ENCODE results near the gene ADAMTS2. TPM values are rescaled to one million over a fixed set of nuclear protein-coding genes. Genes with fewer than 3 reads are reported as not detected.

Gene ADAMTS2
- total and polyA plus RNA-seq, 2 of the 4 experiments (the other 2 are of a cell fraction): 19.0 to 58.8 TPM

DNA sequence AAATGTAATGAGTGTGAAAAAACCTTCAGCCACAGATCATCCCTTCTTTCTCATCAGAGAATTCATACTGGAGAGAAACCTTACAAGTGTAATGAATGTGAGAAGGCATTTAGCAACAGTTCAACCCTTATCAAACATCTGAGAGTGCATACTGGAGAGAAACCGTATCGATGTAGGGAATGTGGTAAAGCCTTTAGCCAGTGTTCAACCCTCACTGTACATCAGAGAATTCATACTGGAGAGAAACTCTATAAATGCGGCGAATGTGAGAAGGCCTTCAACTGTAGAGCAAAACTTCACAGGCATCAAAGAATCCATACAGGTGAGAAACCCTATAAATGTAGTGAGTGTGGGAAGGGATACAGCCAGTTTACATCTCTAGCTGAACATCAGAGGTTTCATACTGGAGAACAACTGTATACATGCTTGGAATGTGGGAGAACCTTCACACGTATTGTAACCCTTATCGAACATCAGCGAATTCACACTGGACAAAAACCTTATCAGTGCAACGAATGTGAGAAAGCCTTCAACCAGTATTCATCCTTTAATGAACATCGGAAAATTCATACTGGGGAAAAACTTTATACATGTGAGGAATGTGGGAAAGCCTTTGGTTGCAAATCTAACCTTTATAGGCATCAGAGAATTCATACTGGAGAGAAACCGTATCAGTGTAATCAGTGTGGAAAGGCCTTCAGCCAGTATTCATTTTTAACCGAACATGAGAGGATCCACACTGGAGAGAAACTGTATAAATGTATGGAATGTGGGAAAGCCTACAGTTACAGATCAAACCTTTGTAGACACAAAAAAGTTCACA lies 265.9 kb downstream of the ADAMTS2 start:
- intact Hi-C loops (cut with micrococcal nuclease): no loop called here
- ATAC-seq (ENCODE audit: low read depth): no peak

More for the DNA sequence above, 265.9 kb downstream of the ADAMTS2 start:
- no peak overlapping the region for H4K5ac ChIP-seq (ENCODE audit: low read depth, low read length)
- no peak overlapping the region for H3K27ac ChIP-seq (ENCODE audit: insufficient read depth, low read length)
- no peak overlapping the region for H4K91ac ChIP-seq (ENCODE audit: insufficient read depth, low read depth, low read length)
- 100% methylated on average over 1 of the region's 11 CpGs; no CpG with 5 or more reads in 1 of the 2 experiments for WGBS, 2 experiments (ENCODE audit: extremely low coverage in 2 of 2, insufficient read length in 1 of 2)
- TSS peak; percentile 27 for BruUV-seq (replicated peaks)
- H3K9me3 ChIP-seq (ENCODE audit: control insufficient read depth, insufficient read depth, low read length): peaks cover 72% of the 10 kb centered on the region
- in situ Hi-C loops (cut with MboI; ENCODE audit: low sequenced_read_pairs) (no loop called here), dilution Hi-C loops (cut with HindIII; ENCODE audit: low sequenced_read_pairs, unreplicated experiment) (no loop called here)
- H3K79me1 ChIP-seq (ENCODE audit: low read depth in 1 of 2, low read length in 2 of 2): no peaks in the 10 kb centered on the region
- no peak overlapping the region for H4K8ac ChIP-seq (ENCODE audit: low read depth in 2 of 2, low read length in 2 of 2)
- H3K4me1 ChIP-seq (ENCODE audit: control insufficient read depth, insufficient read depth, low read length): no peaks in the 10 kb centered on the region
- H3K4ac ChIP-seq (ENCODE audit: low read depth, low read length): no peak overlapping the region
- H3K27me3 ChIP-seq (ENCODE audit: control insufficient read depth, insufficient read depth, low read length): no peaks in the 10 kb centered on the region
- H2AK5ac ChIP-seq (ENCODE audit: low read depth, low read length): no peak overlapping the region
- no peak overlapping the region for H3K4me3 ChIP-seq (ENCODE audit: insufficient read depth, low read depth, low read length)
- H2AFZ ChIP-seq (replicated peaks; ENCODE audit: low read length, poor library complexity): no peak overlapping the region
- no peak overlapping the region for H2BK20ac ChIP-seq (ENCODE audit: low read depth, low read length)
- no peak for TF ChIP-seq NFE2L2 (IDR thresholded peaks at IDR 0.05; ENCODE audit: low read depth, low read length)
- no peak for TF ChIP-seq POLR2A (IDR thresholded peaks at IDR 0.05; ENCODE audit: low read depth, low read length)
- TF ChIP-seq, protein P1, sequence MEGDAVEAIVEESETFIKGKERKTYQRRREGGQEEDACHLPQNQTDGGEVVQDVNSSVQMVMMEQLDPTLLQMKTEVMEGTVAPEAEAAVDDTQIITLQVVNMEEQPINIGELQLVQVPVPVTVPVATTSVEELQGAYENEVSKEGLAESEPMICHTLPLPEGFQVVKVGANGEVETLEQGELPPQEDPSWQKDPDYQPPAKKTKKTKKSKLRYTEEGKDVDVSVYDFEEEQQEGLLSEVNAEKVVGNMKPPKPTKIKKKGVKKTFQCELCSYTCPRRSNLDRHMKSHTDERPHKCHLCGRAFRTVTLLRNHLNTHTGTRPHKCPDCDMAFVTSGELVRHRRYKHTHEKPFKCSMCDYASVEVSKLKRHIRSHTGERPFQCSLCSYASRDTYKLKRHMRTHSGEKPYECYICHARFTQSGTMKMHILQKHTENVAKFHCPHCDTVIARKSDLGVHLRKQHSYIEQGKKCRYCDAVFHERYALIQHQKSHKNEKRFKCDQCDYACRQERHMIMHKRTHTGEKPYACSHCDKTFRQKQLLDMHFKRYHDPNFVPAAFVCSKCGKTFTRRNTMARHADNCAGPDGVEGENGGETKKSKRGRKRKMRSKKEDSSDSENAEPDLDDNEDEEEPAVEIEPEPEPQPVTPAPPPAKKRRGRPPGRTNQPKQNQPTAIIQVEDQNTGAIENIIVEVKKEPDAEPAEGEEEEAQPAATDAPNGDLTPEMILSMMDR (conservative IDR thresholded peaks at IDR 0.05; ENCODE audit: low read depth, low read length): no peak
- no peak for TF ChIP-seq CHD1 (IDR thresholded peaks at IDR 0.05; ENCODE audit: low read depth, low read length)
- no peak overlapping the region for H3K56ac ChIP-seq (ENCODE audit: extremely low read depth, insufficient read depth, low read length)
- peaks cover 37% of the 10 kb centered on the region for H3K36me3 ChIP-seq (ENCODE audit: control insufficient read depth, insufficient read depth, low read length)
- H3K4me2 ChIP-seq (ENCODE audit: low read depth, low read length): no peak overlapping the region
- no peak overlapping the region for H3K23ac ChIP-seq (ENCODE audit: low read depth, low read length)
- H3K18ac ChIP-seq (ENCODE audit: low read depth, low read length): no peak overlapping the region
- no peak overlapping the region for H2BK5ac ChIP-seq (ENCODE audit: low read depth, low read length, poor library complexity, severe bottlenecking)
- no peak overlapping the region for H3K9ac ChIP-seq (ENCODE audit: low read depth, low read length)
- H3K14ac ChIP-seq (replicated peaks; ENCODE audit: low read depth, low read length): no peak overlapping the region
- ChIA-PET POLR2A (ENCODE audit: unreplicated experiment) (no interaction called here), CTCF (no interaction called here)
- H3K9me1 ChIP-seq (ENCODE audit: insufficient read depth, low read length): no peaks in the 10 kb centered on the region
- DNase-seq: no peak
- no peak overlapping the region for H2BK15ac ChIP-seq (ENCODE audit: low read depth, low read length)
- H2AK9ac ChIP-seq (replicated peaks; ENCODE audit: low read depth, low read length, poor library complexity): no peak overlapping the region
- no peaks in the 10 kb centered on the region for H4K20me1 ChIP-seq (ENCODE audit: insufficient read depth, low read length)
- H2BK120ac ChIP-seq (ENCODE audit: low read depth, low read length): no peak overlapping the region
